Measurements from ENCODE around the gene ARHGEF40.

ARHGEF40 gene

DNA sequence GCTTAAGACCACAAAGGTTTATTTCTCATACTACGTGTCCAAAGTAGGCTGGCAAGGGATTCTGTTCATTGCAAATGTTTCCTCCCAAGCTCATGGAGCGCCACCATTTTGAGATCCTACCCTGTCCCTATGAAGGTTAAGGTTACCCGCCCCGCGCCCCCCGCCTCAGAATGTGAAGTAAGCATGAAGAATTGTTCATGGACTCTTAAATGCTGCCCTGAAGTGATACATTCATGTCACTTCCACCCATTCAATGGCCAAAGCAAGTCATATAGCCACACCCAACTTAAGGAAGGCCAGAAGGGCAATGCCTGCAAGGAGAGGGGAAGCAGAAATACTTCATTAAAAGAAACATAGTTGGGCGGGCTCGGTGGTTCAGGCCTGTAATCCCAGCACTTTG, 35.0 kb downstream of the ARHGEF40 start:
- DNase-seq (ENCODE audit: low spot score in 2 of 2): no peak
- Histone ChIP-seq H3K36me3 (replicated peaks) (no peaks in the 10 kb centered on the region), H3K27me3 (ENCODE audit: low read depth) (no peaks in the 10 kb centered on the region), H3K4me1 (peaks cover 34% of the 10 kb centered on the region), H3K4me3 (no peak overlapping the region), H3K9me3 (no peaks in the 10 kb centered on the region)
- in situ Hi-C loops (cut with MboI; ENCODE audit: low sequenced_read_pairs): no loop called here

DNA sequence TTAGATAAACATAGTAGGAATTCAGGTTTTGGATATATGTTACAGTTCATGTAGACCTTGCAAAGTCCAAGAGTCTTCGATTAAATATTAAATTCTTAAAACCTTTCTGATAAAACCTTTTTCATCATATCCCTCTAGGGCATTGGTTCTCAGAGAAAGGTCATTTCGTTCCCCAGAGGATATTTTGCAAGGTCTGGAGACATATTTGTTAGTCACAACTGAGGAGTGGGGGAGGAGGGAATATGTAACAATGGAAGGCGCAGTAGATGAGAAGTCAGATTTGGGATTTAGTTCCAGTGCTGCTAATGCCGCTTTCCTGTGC, 36.0 kb downstream of the ARHGEF40 start:
- DNase-seq (ENCODE audit: low spot score in 2 of 2): peak in 1 of 2 experiments; percentile 59
- Histone ChIP-seq H3K9me3 (no peaks in the 10 kb centered on the region), H3K27me3 (ENCODE audit: low read depth) (no peaks in the 10 kb centered on the region), H3K36me3 (replicated peaks) (no peaks in the 10 kb centered on the region), H3K4me3 (no peak overlapping the region), H3K4me1 (peaks cover 34% of the 10 kb centered on the region)
- in situ Hi-C loops (cut with MboI; ENCODE audit: low sequenced_read_pairs): no loop called here

DNA sequence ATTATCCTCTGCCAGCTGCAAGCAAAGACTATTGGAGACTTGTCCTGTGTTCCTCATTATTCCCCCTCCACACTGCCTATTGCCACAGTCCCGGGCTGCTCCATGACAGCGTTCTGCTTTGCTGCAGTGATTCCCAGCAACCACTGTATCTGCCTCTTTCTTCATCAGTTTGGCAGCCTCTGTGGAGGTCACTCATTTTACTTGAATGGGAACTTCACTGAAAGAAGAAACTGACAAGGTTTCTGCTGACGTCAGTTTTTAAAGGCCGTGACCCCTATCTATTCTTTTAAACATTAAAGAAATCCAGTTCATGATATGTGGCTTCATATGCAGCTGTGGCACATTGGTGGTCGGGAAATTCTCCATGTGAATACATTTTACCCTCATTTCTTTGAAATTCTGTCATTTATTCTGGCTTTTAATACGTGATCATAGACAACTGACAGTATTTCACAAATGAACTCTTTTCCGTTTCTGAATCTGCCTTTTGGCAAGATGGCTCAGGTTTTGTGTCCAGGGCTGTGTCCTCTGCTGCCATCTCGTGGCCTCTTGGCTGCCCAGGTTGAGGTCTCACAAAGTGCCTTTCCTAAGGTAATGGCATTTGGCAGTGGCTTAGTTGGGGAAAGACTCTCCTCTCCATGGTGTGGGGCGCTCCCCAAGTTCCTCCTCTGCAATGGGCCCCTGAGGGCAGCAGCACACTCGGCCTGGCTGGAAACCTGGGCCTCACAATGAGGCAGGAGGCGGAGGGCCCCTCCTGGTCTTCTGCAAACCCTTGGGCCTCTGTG, 36.6 kb downstream of the ARHGEF40 start:
- Histone ChIP-seq H3K4me1 (peaks cover 34% of the 10 kb centered on the region), H3K27me3 (ENCODE audit: low read depth) (no peaks in the 10 kb centered on the region), H3K36me3 (replicated peaks) (no peaks in the 10 kb centered on the region), H3K4me3 (no peak overlapping the region; the same call in 1 of the 2 replicates), H3K9me3 (no peaks in the 10 kb centered on the region)
- in situ Hi-C loops (cut with MboI; ENCODE audit: low sequenced_read_pairs): no loop called here
- peak; percentile 70 to 89 for DNase-seq (ENCODE audit: low spot score in 2 of 2)

DNA sequence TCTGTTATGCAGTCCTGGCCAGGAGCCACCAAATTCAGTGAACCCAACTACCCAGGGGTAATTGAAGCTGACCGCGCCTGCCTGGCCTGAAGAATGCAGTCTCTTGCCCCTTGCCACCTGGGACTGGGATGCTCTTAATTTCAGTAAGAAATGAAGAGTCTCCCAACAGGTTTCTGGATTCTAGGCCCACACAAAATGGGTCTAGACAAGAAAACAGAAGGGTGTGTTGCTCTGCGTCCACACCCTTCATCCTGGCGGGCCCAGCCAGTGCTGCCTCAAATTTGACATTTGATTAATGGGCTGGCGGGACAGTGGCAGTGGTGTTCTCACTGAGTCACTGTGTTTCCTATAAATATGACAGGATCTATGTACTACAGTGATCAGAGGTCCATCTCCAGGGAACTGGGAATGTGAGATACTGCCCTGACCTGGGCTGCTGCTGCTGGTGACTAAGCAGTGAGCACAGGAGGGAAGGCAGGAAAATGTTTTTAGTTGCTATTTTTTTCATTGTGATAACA, 37.2 kb downstream of the ARHGEF40 start:
- no peaks in the 10 kb centered on the region for H3K9me3 ChIP-seq
- in situ Hi-C loops (cut with MboI; ENCODE audit: low sequenced_read_pairs): no loop called here
- no peak for DNase-seq (ENCODE audit: low spot score in 2 of 2)

DNA sequence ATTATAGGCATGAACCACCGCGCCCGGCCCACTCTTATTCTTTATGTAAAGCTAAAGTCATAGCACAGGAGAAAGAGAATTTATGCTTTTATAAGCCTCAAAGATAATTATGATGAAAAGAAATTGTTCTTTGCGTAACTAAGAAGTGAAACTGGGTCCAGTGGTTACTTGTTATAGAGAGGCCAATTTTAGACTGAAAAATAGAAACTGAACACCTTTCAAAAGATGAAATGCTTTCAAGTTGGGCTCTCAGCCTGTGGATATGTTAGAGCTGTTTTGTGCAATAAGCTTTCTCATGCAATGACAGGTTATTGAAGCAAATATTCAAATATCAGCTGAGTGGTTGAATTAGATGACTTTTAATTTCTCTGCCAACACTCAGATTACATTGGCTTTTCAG, 38.7 kb downstream of the ARHGEF40 start:
- H3K4me3 ChIP-seq: no peak overlapping the region
- peaks cover 25% of the 10 kb centered on the region for H3K4me1 ChIP-seq
- no peaks in the 10 kb centered on the region for H3K27me3 ChIP-seq (ENCODE audit: low read depth)
- in situ Hi-C loops (cut with MboI; ENCODE audit: low sequenced_read_pairs): no loop called here
- no peaks in the 10 kb centered on the region for H3K36me3 ChIP-seq (replicated peaks)
- H3K9me3 ChIP-seq: no peaks in the 10 kb centered on the region
- no peak for DNase-seq (ENCODE audit: low spot score in 2 of 2)

More for the DNA sequence above, 37.2 kb downstream of the ARHGEF40 start:
- H3K4me3 ChIP-seq: no peak overlapping the region
- peaks cover 34% of the 10 kb centered on the region for H3K4me1 ChIP-seq
- no peaks in the 10 kb centered on the region for H3K36me3 ChIP-seq (replicated peaks)
- no peaks in the 10 kb centered on the region for H3K27me3 ChIP-seq (ENCODE audit: low read depth)

DNA sequence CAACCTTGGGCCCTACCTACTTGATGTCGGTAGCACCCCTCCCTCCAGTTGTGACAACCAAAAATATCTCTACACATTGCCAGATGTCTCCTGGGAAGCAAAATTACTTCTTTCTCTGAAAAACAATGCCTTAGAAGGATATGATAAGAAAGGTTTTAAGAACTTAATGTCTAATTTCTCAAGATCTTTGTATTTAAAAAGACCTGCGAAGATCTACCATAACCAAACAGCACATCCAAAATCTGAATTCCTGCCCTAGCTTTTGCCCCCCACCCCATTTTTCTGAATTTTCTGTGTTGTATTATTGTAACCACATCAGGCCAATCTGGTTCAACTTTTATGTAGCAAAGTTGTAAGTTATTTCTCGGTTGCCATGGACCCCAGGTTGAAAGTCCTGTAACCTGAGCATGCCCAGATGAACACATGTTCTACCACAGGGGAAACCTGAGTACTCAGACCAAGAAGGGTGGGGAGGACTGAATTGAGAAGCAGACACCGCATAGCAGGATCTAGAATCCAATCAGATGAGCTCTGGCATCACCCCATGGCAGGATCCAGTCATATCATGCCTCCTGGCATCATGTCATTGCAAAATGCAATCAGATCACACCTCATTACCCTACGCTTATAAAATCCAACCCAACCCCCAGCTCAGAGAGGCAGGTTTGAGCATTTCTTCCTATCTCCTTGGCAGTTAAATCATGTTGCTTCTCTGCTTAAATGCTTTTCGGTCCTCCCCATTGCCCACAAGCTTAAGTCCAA, 39.5 kb downstream of the ARHGEF40 start:
- Histone ChIP-seq H3K4me1 (peaks cover 22% of the 10 kb centered on the region), H3K27me3 (ENCODE audit: low read depth) (no peaks in the 10 kb centered on the region), H3K36me3 (replicated peaks) (no peaks in the 10 kb centered on the region), H3K4me3 (no peak overlapping the region), H3K9me3 (no peaks in the 10 kb centered on the region)
- in situ Hi-C loops (cut with MboI; ENCODE audit: low sequenced_read_pairs): no loop called here
- no peak for DNase-seq (ENCODE audit: low spot score in 2 of 2)

DNA sequence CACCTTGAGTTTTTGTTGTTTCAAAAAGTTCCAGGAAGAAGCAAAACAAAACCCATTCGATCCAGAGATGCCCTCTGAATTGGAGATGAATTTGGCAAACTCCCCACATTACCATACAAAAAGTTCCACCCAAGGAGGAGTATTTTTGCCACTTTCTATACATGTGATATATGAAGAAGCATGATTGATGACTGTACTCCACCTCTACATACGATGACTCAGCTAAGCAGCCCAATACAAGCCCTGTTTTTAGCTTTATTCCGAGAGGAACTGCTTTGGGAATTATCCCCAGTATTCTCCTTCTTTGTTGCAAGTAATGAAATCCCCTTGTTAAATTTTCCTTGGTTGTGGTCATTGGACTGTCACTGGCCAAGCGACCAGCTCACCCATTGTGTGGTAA, 42.2 kb downstream of the ARHGEF40 start:
- in situ Hi-C loops (cut with MboI; ENCODE audit: low sequenced_read_pairs): no loop called here

DNA sequence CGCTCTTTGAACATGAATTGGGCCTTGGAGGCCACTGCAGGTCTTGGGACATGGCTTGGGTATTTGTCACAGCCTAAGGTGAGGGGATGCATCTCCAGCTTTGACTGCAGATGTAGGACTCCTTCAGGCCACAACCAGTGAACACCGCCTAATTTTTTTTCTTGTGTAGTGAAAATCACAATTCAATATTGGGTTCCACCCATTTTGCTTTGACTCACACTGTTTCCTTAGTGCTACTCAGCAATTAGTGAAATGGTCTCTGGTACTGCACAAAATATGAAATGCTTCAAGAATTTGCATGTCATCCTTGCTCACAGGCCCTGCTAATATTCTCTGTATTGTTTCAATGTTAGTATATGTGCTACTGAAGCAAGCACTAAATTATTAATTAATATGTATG, 43.3 kb downstream of the ARHGEF40 start:
- H3K36me3 ChIP-seq (replicated peaks): no peaks in the 10 kb centered on the region
- H3K27me3 ChIP-seq (ENCODE audit: low read depth): no peaks in the 10 kb centered on the region
- H3K4me1 ChIP-seq: peaks cover 13% of the 10 kb centered on the region
- DNase-seq (ENCODE audit: low spot score in 2 of 2): no peak
- no peaks in the 10 kb centered on the region for H3K9me3 ChIP-seq
- in situ Hi-C loops (cut with MboI; ENCODE audit: low sequenced_read_pairs): no loop called here
- no peak overlapping the region for H3K4me3 ChIP-seq

More for the DNA sequence above, 42.2 kb downstream of the ARHGEF40 start:
- no peaks in the 10 kb centered on the region for H3K36me3 ChIP-seq (replicated peaks)
- no peaks in the 10 kb centered on the region for H3K27me3 ChIP-seq (ENCODE audit: low read depth)
- H3K9me3 ChIP-seq: no peaks in the 10 kb centered on the region
- no peak for DNase-seq (ENCODE audit: low spot score in 2 of 2)
- H3K4me1 ChIP-seq: peaks cover 5% of the 10 kb centered on the region
- no peak overlapping the region for H3K4me3 ChIP-seq

DNA sequence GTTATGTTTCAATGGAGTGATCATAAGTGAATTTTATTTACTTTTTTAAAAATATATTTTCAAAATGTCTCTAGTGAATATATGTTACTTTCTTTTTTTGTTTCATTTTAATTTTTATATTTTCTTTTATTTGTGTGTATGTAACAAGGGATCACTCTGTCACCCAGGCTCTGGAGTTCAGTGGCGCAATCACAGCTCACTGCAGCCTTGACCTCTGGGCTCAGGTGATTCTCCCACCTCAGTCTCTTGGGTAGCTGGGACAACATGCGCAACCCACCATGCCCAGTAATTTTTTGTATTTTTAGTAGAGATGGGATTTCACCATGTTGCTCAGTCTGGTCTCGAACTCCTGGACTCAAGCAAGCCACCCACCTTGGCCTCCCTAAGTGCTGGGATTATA, 48.8 kb downstream of the ARHGEF40 start:
- Histone ChIP-seq H3K27me3 (ENCODE audit: low read depth) (no peaks in the 10 kb centered on the region), H3K36me3 (replicated peaks) (no peaks in the 10 kb centered on the region), H3K4me1 (peaks cover 19% of the 10 kb centered on the region), H3K9me3 (no peaks in the 10 kb centered on the region), H3K4me3 (no peak overlapping the region)
- in situ Hi-C loops (cut with MboI; ENCODE audit: low sequenced_read_pairs): no loop called here
- DNase-seq (ENCODE audit: low spot score in 2 of 2): no peak

DNA sequence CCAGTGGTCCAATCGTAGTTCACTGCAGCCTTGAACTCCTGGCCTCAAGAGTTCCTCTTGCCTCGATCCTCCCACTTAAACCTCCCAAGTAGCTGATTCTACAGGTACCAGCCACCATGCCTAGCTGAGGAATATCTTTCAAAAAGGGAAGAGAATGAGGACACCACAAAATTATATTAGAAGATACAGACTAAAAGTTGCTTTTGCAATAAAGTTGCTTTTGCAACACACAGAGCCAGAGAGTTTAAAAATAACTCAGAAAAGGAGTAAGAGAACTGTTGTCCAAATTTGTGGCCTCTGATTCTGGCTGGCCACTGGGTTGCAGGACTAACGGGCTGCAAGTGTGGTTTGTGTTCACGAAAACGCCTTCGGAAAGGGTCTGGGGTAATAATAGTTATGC, 50.6 kb downstream of the ARHGEF40 start:
- H3K4me3 ChIP-seq: no peak overlapping the region
- peaks cover 19% of the 10 kb centered on the region for H3K4me1 ChIP-seq
- in situ Hi-C loops (cut with MboI; ENCODE audit: low sequenced_read_pairs): no loop called here
- DNase-seq (ENCODE audit: low spot score in 2 of 2): no peak
- H3K36me3 ChIP-seq (replicated peaks): no peaks in the 10 kb centered on the region
- H3K27me3 ChIP-seq (ENCODE audit: low read depth): no peaks in the 10 kb centered on the region
- H3K9me3 ChIP-seq: no peaks in the 10 kb centered on the region

DNA sequence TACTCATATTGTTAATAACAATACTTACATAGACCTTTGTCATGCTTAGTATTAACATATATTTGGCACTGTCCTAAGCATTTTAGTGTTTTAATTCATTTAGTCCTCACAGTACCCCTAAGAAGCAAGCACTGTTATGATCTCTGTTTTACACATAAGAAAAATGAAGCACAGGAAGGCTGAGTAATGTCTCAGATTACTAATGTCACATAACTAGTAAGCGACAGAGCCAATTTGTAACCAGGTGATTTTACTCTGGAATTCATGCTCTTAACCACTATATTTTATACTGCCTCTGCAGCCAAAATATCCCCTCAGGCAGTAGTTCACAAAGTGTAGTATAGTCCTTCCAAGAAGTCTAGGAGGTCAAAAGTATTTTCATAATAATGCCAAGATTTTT, 51.0 kb downstream of the ARHGEF40 start:
- H3K4me3 ChIP-seq: no peak overlapping the region
- H3K27me3 ChIP-seq (ENCODE audit: low read depth): no peaks in the 10 kb centered on the region
- peak in 1 of 2 experiments; percentile 49 for DNase-seq (ENCODE audit: low spot score in 2 of 2)
- in situ Hi-C loops (cut with MboI; ENCODE audit: low sequenced_read_pairs): no loop called here
- H3K36me3 ChIP-seq (replicated peaks): no peaks in the 10 kb centered on the region
- peaks cover 19% of the 10 kb centered on the region for H3K4me1 ChIP-seq
- H3K9me3 ChIP-seq: no peaks in the 10 kb centered on the region

DNA sequence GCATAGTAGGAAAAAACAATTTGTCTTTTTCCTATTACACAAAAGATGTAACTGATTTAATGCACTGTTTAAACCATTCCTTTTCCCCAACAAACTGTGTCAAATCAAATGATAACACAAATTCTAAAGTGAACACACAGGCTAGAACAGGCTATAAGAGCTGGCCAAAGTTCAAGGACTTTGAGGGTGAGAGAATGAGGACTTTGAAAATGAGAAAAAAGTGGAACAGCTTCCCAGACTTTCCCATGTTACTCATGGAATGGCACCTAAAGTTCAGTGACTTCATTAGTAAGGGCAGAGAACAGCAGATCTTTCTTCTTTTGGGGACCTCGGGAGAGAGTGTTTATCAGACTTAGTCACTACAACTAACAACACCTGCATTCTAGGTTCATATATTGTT, 53.3 kb downstream of the ARHGEF40 start:
- in situ Hi-C loops (cut with MboI; ENCODE audit: low sequenced_read_pairs): no loop called here
- Histone ChIP-seq H3K36me3 (replicated peaks) (no peaks in the 10 kb centered on the region), H3K9me3 (no peaks in the 10 kb centered on the region), H3K4me1 (peaks cover 6% of the 10 kb centered on the region), H3K27me3 (ENCODE audit: low read depth) (peaks cover 3% of the 10 kb centered on the region; the same call in 1 of the 2 replicates), H3K4me3 (no peak overlapping the region)
- DNase-seq (ENCODE audit: low spot score in 2 of 2): no peak

DNA sequence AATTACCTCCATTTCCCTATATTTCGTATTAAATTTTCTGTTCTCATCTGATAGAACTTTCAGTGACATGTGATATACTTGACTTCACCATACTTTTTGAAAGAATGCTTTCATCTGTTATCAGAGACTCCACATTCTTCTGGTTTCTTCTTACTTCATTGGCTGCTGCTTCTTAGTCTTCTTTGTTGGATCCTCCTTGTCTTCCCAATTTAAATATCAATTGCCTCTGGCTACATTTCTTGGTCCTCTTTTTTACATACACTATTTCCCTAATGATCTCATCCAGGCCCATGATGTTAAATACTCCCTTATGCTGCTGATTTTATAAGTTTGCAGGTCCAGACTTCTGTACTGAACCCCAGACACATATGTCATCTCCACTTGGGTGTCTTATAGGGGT, 63.8 kb downstream of the ARHGEF40 start:
- DNase-seq (ENCODE audit: low spot score in 2 of 2): no peak
- H3K9me3 ChIP-seq: no peaks in the 10 kb centered on the region
- no peaks in the 10 kb centered on the region for H3K4me1 ChIP-seq
- no peaks in the 10 kb centered on the region for H3K27me3 ChIP-seq (ENCODE audit: low read depth)
- in situ Hi-C loops (cut with MboI; ENCODE audit: low sequenced_read_pairs): no loop called here
- no peaks in the 10 kb centered on the region for H3K36me3 ChIP-seq (replicated peaks)
- H3K4me3 ChIP-seq: no peak overlapping the region

DNA sequence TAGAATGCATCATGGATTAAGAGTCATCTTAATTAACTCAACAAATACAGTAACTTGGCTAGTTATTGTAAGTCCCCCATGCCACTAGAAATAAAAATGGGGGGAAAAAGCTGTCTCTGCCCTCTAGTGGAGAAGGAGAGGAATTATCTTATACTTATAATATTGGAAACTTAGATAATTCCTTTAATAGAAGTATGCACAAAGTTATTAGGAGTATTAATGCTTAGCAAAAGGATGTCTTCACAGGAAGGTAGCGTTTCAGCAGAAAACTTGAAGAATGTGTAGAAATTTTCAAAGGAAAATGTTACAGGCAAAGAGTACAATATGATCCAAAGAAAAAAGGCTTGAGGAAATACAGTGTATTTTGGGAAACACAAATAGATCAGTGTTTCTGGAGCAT, 65.9 kb downstream of the ARHGEF40 start:
- in situ Hi-C loops (cut with MboI; ENCODE audit: low sequenced_read_pairs): no loop called here
- Histone ChIP-seq H3K27me3 (ENCODE audit: low read depth) (no peaks in the 10 kb centered on the region), H3K9me3 (no peaks in the 10 kb centered on the region), H3K4me3 (no peak overlapping the region), H3K4me1 (no peaks in the 10 kb centered on the region; the same call in 1 of the 2 replicates), H3K36me3 (replicated peaks) (no peaks in the 10 kb centered on the region)
- DNase-seq (ENCODE audit: low spot score in 2 of 2): peak in 1 of 2 experiments; percentile 56

All from HAP-1 (cell line).